ENCODE data around the gene S100A5. TPM values are rescaled to one million over a fixed set of nuclear protein-coding genes. Genes with fewer than 3 reads are reported as not detected.

Gene S100A5
- total RNA-seq, 4 donors from 2014 or later = not detected

DNA sequence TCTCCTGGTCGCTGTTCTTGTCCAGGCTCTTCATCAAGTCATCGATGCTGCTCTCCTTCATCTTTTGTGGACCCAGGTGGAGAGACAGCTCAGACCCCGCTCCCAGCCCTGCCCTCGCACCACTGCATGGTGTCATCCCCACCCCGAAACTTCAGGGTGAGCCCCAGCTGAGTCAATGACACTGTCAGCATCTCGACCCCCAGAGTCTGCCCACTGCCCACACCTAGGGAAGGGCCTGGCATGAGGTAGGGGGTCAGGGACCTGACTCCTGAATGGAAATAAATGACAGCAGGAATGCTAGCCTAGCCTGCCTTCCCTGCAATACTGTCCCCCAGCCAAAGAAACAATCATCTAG, 3.4 kb downstream of the S100A5 start:
- Histone ChIP-seq H3K9me3 (no peaks in the 10 kb centered on the region), H3K27me3 (no peaks in the 10 kb centered on the region), H3K27ac (peak overlapping the region; percentile 99 to 100 (median 100)), H3K4me3 (no peak overlapping the region), H3K36me3 (no peaks in the 10 kb centered on the region), H3K4me1 (peaks cover 64 to 97% (median 85%) of the 10 kb centered on the region in 3 donors)
- 92 to 100% methylated on average over 2 of the region's 6 CpGs for WGBS, 2 donors
- no peak for DNase-seq
- intact Hi-C loops (cut with DNase I) = no loop called here
- TF ChIP-seq, protein P1, sequence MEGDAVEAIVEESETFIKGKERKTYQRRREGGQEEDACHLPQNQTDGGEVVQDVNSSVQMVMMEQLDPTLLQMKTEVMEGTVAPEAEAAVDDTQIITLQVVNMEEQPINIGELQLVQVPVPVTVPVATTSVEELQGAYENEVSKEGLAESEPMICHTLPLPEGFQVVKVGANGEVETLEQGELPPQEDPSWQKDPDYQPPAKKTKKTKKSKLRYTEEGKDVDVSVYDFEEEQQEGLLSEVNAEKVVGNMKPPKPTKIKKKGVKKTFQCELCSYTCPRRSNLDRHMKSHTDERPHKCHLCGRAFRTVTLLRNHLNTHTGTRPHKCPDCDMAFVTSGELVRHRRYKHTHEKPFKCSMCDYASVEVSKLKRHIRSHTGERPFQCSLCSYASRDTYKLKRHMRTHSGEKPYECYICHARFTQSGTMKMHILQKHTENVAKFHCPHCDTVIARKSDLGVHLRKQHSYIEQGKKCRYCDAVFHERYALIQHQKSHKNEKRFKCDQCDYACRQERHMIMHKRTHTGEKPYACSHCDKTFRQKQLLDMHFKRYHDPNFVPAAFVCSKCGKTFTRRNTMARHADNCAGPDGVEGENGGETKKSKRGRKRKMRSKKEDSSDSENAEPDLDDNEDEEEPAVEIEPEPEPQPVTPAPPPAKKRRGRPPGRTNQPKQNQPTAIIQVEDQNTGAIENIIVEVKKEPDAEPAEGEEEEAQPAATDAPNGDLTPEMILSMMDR (IDR thresholded peaks at IDR 0.05) = no peak
- no peak for TF ChIP-seq POLR2A (IDR thresholded peaks at IDR 0.05)

DNA sequence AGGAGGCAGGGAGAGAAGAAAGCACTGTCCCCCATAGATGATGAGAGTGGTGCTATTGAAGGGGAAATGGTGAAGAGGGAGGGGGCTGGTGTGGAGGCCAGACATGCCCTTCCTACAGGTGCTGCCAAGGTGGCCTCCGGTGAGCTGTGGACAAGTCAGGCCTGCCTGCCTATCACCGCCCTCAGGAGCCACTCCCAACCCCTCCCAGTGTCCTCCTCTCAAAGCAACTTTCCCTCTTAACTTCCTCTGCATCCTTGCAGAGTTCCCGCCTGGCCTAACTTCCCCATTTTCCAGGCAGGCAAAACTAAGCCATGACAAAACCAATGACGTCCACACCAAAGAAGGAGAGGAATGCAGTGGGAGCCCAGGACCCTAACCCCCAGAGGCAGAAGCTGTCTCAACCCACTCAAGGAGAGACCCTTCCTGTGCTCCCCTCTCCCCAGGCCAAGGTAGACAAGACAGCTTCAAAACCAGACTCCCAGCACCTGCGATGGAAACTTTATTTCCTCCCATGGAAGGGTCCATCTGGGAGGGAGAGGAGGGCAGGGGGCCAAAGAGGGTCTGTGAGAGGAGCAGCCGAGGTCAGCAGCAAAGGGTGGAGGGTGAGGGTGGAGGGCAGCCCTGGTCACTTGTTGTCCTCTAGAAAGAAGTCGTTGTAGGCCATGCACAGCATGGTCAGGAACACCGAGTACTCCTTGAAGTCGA, 3.9 kb downstream of the S100A5 start:
- Histone ChIP-seq H3K27ac (peak overlapping the region; percentile 99 to 100 (median 100)), H3K36me3 (no peaks in the 10 kb centered on the region), H3K9me3 (no peaks in the 10 kb centered on the region), H3K4me3 (peak overlapping the region; percentile 55 to 91 (median 76)), H3K27me3 (no peaks in the 10 kb centered on the region), H3K4me1 (peaks cover 59 to 97% (median 83%) of the 10 kb centered on the region in 3 donors)
- WGBS, 2 donors = 66 to 68% methylated on average over 6 to 7 of the region's 9 CpGs
- intact Hi-C loops (cut with DNase I) = no loop called here
- no peak for DNase-seq
- peak in 1 of 4 donors; percentile 4 for TF ChIP-seq POLR2A (IDR thresholded peaks at IDR 0.05)
- TF ChIP-seq, protein P1 (IDR thresholded peaks at IDR 0.05) = no peak

DNA sequence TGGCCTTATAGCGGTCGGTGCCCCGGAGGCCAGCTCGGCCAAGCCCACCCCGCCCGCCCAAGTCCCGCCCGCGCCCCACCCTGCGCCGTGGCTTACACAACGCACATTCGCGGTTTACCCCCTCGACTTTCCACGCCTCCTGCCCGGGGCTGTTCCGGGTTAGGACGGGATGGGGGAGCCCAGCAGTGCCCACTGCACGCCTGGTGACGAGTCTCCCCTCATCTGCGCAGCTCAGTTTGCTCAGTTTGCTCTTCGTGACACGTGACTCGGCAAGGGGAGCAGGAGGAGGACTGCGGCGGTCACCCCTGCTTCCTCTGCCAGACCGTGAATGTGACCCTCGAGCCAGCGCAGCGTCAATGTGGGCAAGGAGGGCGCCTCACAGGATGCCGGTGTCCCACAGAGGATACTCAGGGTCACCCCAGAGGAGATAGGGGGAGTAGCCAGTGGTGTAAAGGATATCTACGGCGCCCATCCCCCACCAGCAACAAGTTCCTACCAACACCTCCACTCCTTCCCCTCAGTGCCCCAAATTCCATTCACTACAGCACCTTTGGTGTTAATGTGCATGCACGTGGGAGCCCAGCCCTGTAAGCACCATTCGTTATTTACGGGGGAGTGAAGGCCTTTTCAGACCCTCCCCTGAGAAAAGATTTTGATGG, 4.6 kb downstream of the S100A5 start:
- H3K4me1 ChIP-seq = peaks cover 53 to 96% (median 76%) of the 10 kb centered on the region in 3 donors
- TF ChIP-seq, protein P1 (IDR thresholded peaks at IDR 0.05) = no peak
- peak in 3 of 4 donors; percentile 50 to 84 (median 63) for TF ChIP-seq POLR2A (IDR thresholded peaks at IDR 0.05)
- H3K4me3 ChIP-seq = peak overlapping the region; percentile 55 to 91 (median 76)
- peak; percentile 51 for DNase-seq
- 0 to 8% methylated on average over 5 to 7 of the region's 38 CpGs for whole genome bisulfite sequencing, 2 donors
- H3K27me3 ChIP-seq = no peaks in the 10 kb centered on the region
- H3K36me3 ChIP-seq = no peaks in the 10 kb centered on the region
- no peaks in the 10 kb centered on the region for H3K9me3 ChIP-seq
- intact Hi-C loops (cut with DNase I) = no loop called here
- peak overlapping the region; percentile 99 to 100 (median 100) for H3K27ac ChIP-seq

DNA sequence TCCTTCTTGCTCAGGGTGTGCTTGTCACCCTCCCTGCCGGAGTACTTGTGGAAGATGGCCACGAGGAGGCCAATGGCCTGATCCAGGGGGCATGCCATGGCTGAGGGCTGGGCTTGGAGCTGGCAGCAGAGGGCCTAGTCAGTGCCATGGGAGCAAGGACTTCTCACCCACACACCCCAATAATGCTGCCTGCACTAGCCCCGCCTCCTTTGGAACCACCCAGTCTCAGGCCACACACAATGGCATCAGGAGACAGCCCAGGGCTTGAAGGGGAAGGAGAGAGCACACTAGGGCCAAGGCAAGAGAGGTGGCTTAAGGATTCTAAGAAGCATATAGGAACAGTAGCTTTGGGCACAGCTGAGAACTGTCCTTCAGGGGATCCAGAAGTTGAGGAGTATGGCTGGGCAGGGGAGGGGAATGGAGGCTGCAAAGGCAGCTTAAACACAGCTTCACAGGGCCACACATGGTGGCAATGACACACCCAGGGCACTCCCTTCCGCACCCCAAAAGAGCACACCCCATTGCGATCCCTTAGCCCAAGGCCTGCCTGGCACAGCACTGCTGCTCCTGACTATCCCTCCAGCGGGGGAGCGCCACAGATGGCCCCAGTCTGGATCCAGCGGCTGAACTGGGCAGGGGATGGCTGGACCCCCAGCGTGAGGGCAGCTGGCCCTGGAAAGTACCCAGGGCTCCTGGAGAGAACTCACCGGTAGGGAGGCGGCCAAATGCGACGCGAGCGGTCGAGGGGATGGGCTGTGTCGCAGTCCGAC, 5.3 kb downstream of the S100A5 start, which contains the start of gene S100A6:
TSS of gene S100A6 (minus strand) at position 750 of the 770 bp plus-strand sequence. CDS start at position 98, 652 bp downstream.
- H3K36me3 ChIP-seq = no peaks in the 10 kb centered on the region
- DNase-seq = no peak
- peak within 1 kb of the TSS; percentile 99 to 100 (median 100) for H3K27ac ChIP-seq
- 0 to 3% methylated on average over 4 to 8 of the region's 18 CpGs for WGBS, 2 donors
- peak within 1 kb of the TSS; percentile 55 to 91 (median 76) for H3K4me3 ChIP-seq
- no peaks in the 10 kb centered on the region for H3K27me3 ChIP-seq
- H3K4me1 ChIP-seq = peaks cover 46 to 89% (median 69%) of the 10 kb centered on the region in 3 donors
- H3K9me3 ChIP-seq = no peaks in the 10 kb centered on the region
- TF ChIP-seq, protein P1 (IDR thresholded peaks at IDR 0.05) = peak in 1 of 6 experiments; percentile 11
- TF ChIP-seq POLR2A (IDR thresholded peaks at IDR 0.05) = peak in 1 of 4 donors; percentile 66
- intact Hi-C loops (cut with DNase I) = loop anchor here (2.0 kb wide), 1 partner anchor 33 kb away; no protein-coding TSS in a partner anchor

Measured in esophagus squamous epithelium (tissue), 5 donors.